SK-N-SH treated with all-trans-retinoic acid at 6 μM for 48 hours (cell line): ENCODE measurements around the gene CCDC182.

Experiments
- ATAC-seq: fragments of 200-7000 bp; cut with Tn5 transposase; 3 replicates; pipeline ENCODE4 v1.9.1; 2020; ENCODE audit warnings: mild to moderate bottlenecking, moderate library complexity
- ARNTL ChIP-seq: fragments of 450-650 bp; formaldehyde crosslinking; IDR thresholded peaks from 2 replicates; pipeline ENCODE4 v1.5.0; 2020; ENCODE audit warnings: low read depth, mild to moderate bottlenecking, moderate library complexity, borderline replicate concordance
- BACH2 ChIP-seq: fragments of 250-450 bp; sonication (Bioruptor Pico); IDR thresholded peaks from 2 replicates; pipeline ENCODE4 v1.9.0; 2021; ENCODE audit warnings: mild to moderate bottlenecking, borderline replicate concordance
- CREB5 ChIP-seq: fragments of 250-450 bp; sonication (Bioruptor Pico); IDR thresholded peaks from 2 replicates; pipeline ENCODE4 v1.5.1; 2020; ENCODE audit warnings: low read depth, mild to moderate bottlenecking, moderate library complexity
- CSDC2 ChIP-seq: fragments of 250-450 bp; sonication (Bioruptor Pico); IDR thresholded peaks from 2 replicates; pipeline ENCODE4 v1.5.0; 2020; ENCODE audit warnings: mild to moderate bottlenecking, moderate library complexity
- CSRNP3 ChIP-seq: fragments of 250-450 bp; sonication (Bioruptor Pico); IDR thresholded peaks from 2 replicates; pipeline ENCODE4 v1.5.1; 2021; ENCODE audit warnings: mild to moderate bottlenecking, moderate library complexity
- ESRRG ChIP-seq: fragments of 250-450 bp; sonication (Bioruptor Pico); IDR thresholded peaks from 2 replicates; pipeline ENCODE4 v1.6.1; 2021; ENCODE audit warnings: mild to moderate bottlenecking
- ISL1 ChIP-seq: fragments of 250-450 bp; sonication (Bioruptor Pico); IDR thresholded peaks from 2 replicates; pipeline ENCODE4 v2.1.2; 2022; ENCODE audit warnings: mild to moderate bottlenecking, moderate library complexity
- OSR1 ChIP-seq: fragments of 250-450 bp; sonication (Bioruptor Pico); IDR thresholded peaks from 2 replicates; pipeline ENCODE4 v1.8.0; 2022; ENCODE audit warnings: moderate library complexity, mild to moderate bottlenecking, inconsistent platforms
- POU6F1 ChIP-seq: fragments of 250-450 bp; sonication (Bioruptor Pico); IDR thresholded peaks from 2 replicates; pipeline ENCODE4 v1.8.0; 2021; ENCODE audit warnings: low read depth, mild to moderate bottlenecking, moderate library complexity, borderline replicate concordance
- RARB ChIP-seq: fragments of 250-450 bp; sonication (Bioruptor Pico); IDR thresholded peaks from 2 replicates; pipeline ENCODE4 v1.8.0; 2021; ENCODE audit warnings: mild to moderate bottlenecking, moderate library complexity
- SNAI2 ChIP-seq: fragments of 250-450 bp; sonication (Bioruptor Pico); IDR thresholded peaks from 2 replicates; pipeline ENCODE4 v1.5.0; 2020; ENCODE audit warnings: mild to moderate bottlenecking, moderate library complexity
- TCF4 ChIP-seq: fragments of 250-450 bp; sonication (Bioruptor Pico); IDR thresholded peaks from 2 replicates; pipeline ENCODE4 v1.8.0; 2021; ENCODE audit warnings: mild to moderate bottlenecking, moderate library complexity, borderline replicate concordance
- TOX ChIP-seq: fragments of 250-450 bp; sonication (Bioruptor Pico); IDR thresholded peaks from 2 replicates; pipeline ENCODE4 v1.8.0; 2021; ENCODE audit warnings: mild to moderate bottlenecking, moderate library complexity, borderline replicate concordance
- ZC3H10 ChIP-seq: fragments of 250-450 bp; sonication (Bioruptor Pico); IDR thresholded peaks from 2 replicates; pipeline ENCODE4 v1.5.1; 2021; ENCODE audit warnings: mild to moderate bottlenecking, moderate library complexity
- ZFP3 ChIP-seq: fragments of 250-450 bp; sonication (Bioruptor Pico); IDR thresholded peaks from 2 replicates; pipeline ENCODE4 v1.5.0; 2020; ENCODE audit warnings: mild to moderate bottlenecking, moderate library complexity
- ZFP30 ChIP-seq: fragments of 450-650 bp; formaldehyde crosslinking; IDR thresholded peaks from 2 replicates; pipeline ENCODE4 v1.5.0; 2022; ENCODE audit warnings: mild to moderate bottlenecking, moderate library complexity
- ZNF565 ChIP-seq: fragments of 450-650 bp; formaldehyde crosslinking; conservative IDR thresholded peaks from 2 replicates; pipeline ENCODE4 v1.5.0; 2020; ENCODE audit warnings: low read depth, mild to moderate bottlenecking, moderate library complexity
- ZNF70 ChIP-seq: fragments of 450-650 bp; formaldehyde crosslinking; IDR thresholded peaks from 2 replicates; pipeline ENCODE4 v1.5.0; 2020; ENCODE audit warnings: mild to moderate bottlenecking, moderate library complexity
- ZNF8 ChIP-seq: fragments of 450-650 bp; formaldehyde crosslinking; IDR thresholded peaks from 2 replicates; pipeline ENCODE4 v1.5.0; 2020; ENCODE audit warnings: mild to moderate bottlenecking, moderate library complexity
- TF ChIP-seq, protein P1 (sequence below): fragments of 250-450 bp; sonication (Bioruptor Pico); IDR thresholded peaks from 2 replicates; pipeline ENCODE4 v1.8.0; 2020; ENCODE audit warnings: mild to moderate bottlenecking, moderate library complexity, borderline replicate concordance
- TF ChIP-seq, protein P2 (sequence below): fragments of 250-450 bp; sonication (Bioruptor Pico); IDR thresholded peaks from 2 replicates; pipeline ENCODE4 v1.5.0; 2020; ENCODE audit warnings: mild to moderate bottlenecking, moderate library complexity

Gene CCDC182

GRCh38 chr17:57697891-57698711 lies 47.0 kb downstream of the CCDC182 start:
- no peak for ATAC-seq
- TF ChIP-seq ZFP30 (CRISPR knock-in tag) = no peak
- TF ChIP-seq ARNTL (CRISPR knock-in tag) = no peak
- no peak for TF ChIP-seq CREB5 (CRISPR knock-in tag)
- no peak for TF ChIP-seq RARB (CRISPR knock-in tag)
- no peak for TF ChIP-seq SNAI2
- no peak for TF ChIP-seq ZNF8 (CRISPR knock-in tag)
- no peak for TF ChIP-seq CSDC2
- TF ChIP-seq CSRNP3 (CRISPR knock-in tag) = no peak
- TF ChIP-seq TCF4 (CRISPR knock-in tag) = no peak
- TF ChIP-seq, protein P1, sequence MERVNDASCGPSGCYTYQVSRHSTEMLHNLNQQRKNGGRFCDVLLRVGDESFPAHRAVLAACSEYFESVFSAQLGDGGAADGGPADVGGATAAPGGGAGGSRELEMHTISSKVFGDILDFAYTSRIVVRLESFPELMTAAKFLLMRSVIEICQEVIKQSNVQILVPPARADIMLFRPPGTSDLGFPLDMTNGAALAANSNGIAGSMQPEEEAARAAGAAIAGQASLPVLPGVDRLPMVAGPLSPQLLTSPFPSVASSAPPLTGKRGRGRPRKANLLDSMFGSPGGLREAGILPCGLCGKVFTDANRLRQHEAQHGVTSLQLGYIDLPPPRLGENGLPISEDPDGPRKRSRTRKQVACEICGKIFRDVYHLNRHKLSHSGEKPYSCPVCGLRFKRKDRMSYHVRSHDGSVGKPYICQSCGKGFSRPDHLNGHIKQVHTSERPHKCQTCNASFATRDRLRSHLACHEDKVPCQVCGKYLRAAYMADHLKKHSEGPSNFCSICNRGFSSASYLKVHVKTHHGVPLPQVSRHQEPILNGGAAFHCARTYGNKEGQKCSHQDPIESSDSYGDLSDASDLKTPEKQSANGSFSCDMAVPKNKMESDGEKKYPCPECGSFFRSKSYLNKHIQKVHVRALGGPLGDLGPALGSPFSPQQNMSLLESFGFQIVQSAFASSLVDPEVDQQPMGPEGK = no peak
- no peak for TF ChIP-seq BACH2 (CRISPR knock-in tag)
- TF ChIP-seq OSR1 (CRISPR knock-in tag) = no peak
- no peak for TF ChIP-seq TOX (CRISPR knock-in tag)
- TF ChIP-seq, protein P2, sequence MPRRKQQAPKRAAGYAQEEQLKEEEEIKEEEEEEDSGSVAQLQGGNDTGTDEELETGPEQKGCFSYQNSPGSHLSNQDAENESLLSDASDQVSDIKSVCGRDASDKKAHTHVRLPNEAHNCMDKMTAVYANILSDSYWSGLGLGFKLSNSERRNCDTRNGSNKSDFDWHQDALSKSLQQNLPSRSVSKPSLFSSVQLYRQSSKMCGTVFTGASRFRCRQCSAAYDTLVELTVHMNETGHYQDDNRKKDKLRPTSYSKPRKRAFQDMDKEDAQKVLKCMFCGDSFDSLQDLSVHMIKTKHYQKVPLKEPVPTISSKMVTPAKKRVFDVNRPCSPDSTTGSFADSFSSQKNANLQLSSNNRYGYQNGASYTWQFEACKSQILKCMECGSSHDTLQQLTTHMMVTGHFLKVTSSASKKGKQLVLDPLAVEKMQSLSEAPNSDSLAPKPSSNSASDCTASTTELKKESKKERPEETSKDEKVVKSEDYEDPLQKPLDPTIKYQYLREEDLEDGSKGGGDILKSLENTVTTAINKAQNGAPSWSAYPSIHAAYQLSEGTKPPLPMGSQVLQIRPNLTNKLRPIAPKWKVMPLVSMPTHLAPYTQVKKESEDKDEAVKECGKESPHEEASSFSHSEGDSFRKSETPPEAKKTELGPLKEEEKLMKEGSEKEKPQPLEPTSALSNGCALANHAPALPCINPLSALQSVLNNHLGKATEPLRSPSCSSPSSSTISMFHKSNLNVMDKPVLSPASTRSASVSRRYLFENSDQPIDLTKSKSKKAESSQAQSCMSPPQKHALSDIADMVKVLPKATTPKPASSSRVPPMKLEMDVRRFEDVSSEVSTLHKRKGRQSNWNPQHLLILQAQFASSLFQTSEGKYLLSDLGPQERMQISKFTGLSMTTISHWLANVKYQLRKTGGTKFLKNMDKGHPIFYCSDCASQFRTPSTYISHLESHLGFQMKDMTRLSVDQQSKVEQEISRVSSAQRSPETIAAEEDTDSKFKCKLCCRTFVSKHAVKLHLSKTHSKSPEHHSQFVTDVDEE = no peak
- no peak for TF ChIP-seq ISL1 (CRISPR knock-in tag)
- no peak for TF ChIP-seq ZFP3
- no peak for TF ChIP-seq ESRRG
- no peak for TF ChIP-seq ZNF565 (CRISPR knock-in tag)

GRCh38 chr17:57697197-57697596 lies 47.9 kb downstream of the CCDC182 start:
- ATAC-seq = no peak
- TF ChIP-seq ESRRG (no peak), ZNF70 (CRISPR knock-in tag) (no peak), POU6F1 (CRISPR knock-in tag) (no peak), OSR1 (CRISPR knock-in tag) (no peak), CSRNP3 (CRISPR knock-in tag) (no peak), BACH2 (CRISPR knock-in tag) (no peak), CSDC2 (no peak), CREB5 (CRISPR knock-in tag) (no peak), SNAI2 (no peak), ISL1 (CRISPR knock-in tag) (no peak), ZC3H10 (CRISPR knock-in tag) (no peak), ZNF565 (CRISPR knock-in tag) (no peak), TCF4 (CRISPR knock-in tag) (no peak), RARB (CRISPR knock-in tag) (no peak), ZFP3 (no peak), ZNF8 (CRISPR knock-in tag) (no peak)
- TF ChIP-seq, protein P2 = no peak
